GM13976 (cell line): Measurements from ENCODE around the gene FAM162B.

Experiments
- DNase-seq: peaks from one replicate; pipeline ENCODE4 v3.0.0; 2012; ENCODE audit warnings: low spot score
- in situ Hi-C: fragments of 300-500 bp; cut with MboI; formaldehyde crosslinking; loops from one replicate; pipeline ENCODE4 v1.12.0; 2022; ENCODE audit warnings: low sequenced_read_pairs, mixed read lengths, inconsistent platforms; ENCODE audit not compliant: unreplicated experiment
- TF ChIP-seq, protein P1 (sequence below): IDR thresholded peaks from 2 replicates; pipeline ENCODE4 v1.5.1; 2012; ENCODE audit warnings: borderline replicate concordance, mild to moderate bottlenecking; ENCODE audit not compliant: insufficient read depth; ENCODE audit errors: extremely low read depth, missing control alignments, control extremely low read depth

The FAM162B gene

DNA sequence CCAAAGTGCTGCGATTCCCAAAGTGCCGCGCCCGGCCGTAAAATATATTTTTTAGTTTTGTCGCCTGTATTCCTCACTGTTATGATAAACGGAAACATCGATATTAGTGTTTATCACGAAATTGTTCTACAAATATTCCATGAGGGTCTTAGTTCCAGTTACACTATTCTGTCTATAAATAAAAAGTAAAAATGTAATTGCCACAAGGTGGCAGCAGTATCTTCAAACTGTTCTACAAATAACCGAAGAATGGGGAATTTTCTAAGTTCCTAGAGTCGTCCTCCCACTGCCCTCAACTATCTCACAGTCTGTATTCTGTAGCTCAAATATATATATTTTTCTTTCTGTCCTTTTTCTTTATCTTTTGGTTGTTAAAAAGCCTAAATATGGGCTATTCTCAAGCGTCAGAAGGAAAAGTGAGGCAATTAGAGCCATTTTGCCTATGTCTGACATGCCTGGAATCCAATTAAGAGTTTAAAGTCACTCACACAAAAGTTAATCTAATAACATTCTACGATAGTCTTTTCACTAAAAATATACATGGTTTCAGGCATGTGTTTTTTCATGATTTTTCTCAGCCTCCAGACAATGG is 14.2 kb upstream of the FAM162B start:
- TF ChIP-seq, protein P1, sequence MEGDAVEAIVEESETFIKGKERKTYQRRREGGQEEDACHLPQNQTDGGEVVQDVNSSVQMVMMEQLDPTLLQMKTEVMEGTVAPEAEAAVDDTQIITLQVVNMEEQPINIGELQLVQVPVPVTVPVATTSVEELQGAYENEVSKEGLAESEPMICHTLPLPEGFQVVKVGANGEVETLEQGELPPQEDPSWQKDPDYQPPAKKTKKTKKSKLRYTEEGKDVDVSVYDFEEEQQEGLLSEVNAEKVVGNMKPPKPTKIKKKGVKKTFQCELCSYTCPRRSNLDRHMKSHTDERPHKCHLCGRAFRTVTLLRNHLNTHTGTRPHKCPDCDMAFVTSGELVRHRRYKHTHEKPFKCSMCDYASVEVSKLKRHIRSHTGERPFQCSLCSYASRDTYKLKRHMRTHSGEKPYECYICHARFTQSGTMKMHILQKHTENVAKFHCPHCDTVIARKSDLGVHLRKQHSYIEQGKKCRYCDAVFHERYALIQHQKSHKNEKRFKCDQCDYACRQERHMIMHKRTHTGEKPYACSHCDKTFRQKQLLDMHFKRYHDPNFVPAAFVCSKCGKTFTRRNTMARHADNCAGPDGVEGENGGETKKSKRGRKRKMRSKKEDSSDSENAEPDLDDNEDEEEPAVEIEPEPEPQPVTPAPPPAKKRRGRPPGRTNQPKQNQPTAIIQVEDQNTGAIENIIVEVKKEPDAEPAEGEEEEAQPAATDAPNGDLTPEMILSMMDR: peak; percentile 15
- in situ Hi-C loops: no loop called here
- peak; percentile 48 for DNase-seq

DNA sequence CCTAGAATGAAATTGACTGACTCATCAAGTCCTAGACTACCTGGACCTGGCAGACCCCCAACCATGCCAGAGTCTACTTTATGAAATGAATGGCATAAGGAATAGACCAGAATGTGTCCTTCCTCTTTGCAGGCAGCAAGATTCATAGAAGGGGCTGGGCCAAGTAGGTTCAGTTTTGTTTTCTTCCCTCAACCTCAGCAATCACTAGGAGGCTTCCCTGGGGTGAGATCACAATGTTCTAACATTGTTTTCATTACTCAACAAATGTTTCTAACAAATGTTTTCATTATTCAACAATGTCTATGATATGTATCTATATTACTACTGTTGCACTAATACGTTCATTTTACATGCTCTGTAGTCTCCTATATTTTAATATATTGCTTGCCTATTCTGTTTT is 8.4 kb upstream of the FAM162B start:
- in situ Hi-C loops: no loop called here

DNA sequence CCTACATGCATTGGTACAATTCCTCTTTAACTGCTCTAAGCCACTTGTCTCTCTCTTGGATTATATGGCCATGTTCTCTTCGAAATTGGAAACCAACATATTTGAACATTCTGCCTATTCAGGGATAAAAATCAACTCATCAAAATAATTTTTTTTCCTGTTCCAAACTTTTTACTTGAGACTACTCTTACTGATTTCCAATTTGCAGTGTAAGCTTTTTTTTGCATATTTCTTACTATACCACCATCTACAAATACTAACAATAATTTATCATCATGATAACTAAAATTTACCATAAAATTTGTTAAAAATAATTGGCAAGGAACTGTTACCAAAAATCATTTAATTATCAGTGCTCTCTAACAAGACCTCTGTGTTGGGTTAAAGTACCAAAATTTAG is 6.9 kb upstream of the FAM162B start:
- in situ Hi-C loops: no loop called here
- no peak for DNase-seq
- TF ChIP-seq, protein P1: no peak

More for the DNA sequence above, 8.4 kb upstream of the FAM162B start:
- TF ChIP-seq, protein P1: no peak
- no peak for DNase-seq

DNA sequence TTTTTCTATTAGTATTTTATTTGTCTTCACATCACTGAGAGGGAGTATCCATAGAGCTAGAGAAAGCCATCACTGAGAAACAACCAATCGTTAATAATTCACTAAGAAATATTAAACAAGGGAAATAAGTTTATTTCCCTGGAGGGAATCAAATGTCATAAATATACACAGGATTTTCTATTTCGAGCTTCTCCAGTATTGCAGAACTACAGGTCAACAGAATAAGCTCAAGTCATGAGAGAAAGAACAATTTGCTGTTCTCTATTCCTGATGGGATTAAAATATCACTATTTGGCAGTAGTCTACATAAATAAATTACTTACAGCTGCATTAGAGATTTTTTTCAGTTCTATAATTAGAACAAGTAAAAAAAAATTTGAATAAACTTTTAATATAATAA is 2.2 kb upstream of the FAM162B start:
- TF ChIP-seq, protein P1: no peak
- no peak for DNase-seq
- in situ Hi-C loops: no loop called here

DNA sequence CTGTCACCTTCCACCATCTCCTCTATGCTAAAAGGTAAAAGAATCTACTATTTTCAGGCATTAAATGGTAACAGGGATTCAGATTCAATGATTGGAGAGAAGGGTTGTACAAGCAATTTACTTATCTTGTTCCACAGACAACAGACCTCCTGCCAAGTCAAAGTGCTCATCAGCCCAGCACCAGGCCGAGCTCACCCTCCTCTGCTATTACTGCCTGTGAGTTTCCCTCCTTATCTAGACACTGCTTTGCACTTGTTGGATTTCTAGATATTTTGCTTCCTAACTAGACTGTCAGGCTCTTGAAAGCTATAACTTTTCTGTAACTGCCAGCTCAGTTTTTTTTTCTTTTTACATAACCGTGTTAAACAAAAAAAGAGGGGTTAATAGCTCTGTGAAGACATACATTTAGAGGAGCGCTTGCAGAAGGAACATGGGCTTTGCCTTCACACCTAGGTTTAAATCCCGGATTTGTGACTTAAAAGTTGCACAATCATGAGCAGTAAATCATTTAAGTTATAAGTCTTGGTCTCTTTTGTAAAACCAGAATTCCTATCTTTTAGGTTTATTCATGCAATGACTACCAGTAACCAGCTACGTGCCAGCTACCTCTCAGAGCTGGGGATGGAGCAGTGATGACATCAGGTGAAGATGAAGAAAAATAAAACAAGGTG is 1.1 kb upstream of the FAM162B start:
- TF ChIP-seq, protein P1: no peak
- in situ Hi-C loops: no loop called here
- no peak for DNase-seq

DNA sequence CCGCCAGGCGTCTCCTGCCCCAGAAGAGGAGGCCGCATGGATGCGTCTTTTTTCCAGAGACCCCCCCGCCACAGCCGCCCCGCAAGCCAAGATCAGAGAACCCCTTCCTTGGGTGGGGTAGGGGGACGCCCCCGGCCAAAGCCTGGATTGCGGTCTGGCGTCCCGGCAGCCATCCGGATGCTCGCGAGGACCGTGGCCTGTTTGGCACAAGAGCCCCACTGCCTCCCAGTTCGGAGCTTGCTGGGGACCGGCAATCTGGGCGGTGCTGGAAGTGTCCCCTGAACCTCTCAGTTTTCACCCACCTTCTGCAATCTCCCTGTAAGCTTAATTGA is 924 bp downstream of the FAM162B start:
- in situ Hi-C loops: no loop called here
- DNase-seq: peak; percentile 31
- TF ChIP-seq, protein P1: no peak
